Right ventricle myocardium superior (tissue), 1 donor: ENCODE results near the gene PARD3. TPM values are rescaled to one million over a fixed set of nuclear protein-coding genes. Genes with fewer than 3 reads are reported as not detected.
A peak's percentile ranks its signal among the peaks of the same experiment; 100 is the strongest.

Experiments used
- ATAC-seq: fragments of 200-7000 bp; cut with Tn5 transposase; one replicate; pipeline ENCODE4 v1.9.1; 2020; ENCODE audit warnings: mild to moderate bottlenecking; ENCODE audit not compliant: poor library complexity
- DNase-seq: peaks from one replicate; pipeline ENCODE4 v3.0.0-alpha.2; 2020
- intact Hi-C: fragments of 100-400 bp; cut with DNase I; formaldehyde crosslinking; loops from one replicate; pipeline ENCODE4 v1.11.2; 2022
- total RNA-seq: library from RNA; stranded (reverse); fragmentation: NEBNext Ultra II Directional; extraction: Animal tissue kit (Norgen Biotek cat#: 25700); gene quantifications from one replicate; pipeline ENCODE4 v1.2.1, GENCODE V29; 2021
- donor health status: DM: no; HTN: yes; CAD: no; lungs with severe emphysema.

The PARD3 gene
- total RNA-seq, 1 donor from 2014 or later, result 33.5 TPM

DNA sequence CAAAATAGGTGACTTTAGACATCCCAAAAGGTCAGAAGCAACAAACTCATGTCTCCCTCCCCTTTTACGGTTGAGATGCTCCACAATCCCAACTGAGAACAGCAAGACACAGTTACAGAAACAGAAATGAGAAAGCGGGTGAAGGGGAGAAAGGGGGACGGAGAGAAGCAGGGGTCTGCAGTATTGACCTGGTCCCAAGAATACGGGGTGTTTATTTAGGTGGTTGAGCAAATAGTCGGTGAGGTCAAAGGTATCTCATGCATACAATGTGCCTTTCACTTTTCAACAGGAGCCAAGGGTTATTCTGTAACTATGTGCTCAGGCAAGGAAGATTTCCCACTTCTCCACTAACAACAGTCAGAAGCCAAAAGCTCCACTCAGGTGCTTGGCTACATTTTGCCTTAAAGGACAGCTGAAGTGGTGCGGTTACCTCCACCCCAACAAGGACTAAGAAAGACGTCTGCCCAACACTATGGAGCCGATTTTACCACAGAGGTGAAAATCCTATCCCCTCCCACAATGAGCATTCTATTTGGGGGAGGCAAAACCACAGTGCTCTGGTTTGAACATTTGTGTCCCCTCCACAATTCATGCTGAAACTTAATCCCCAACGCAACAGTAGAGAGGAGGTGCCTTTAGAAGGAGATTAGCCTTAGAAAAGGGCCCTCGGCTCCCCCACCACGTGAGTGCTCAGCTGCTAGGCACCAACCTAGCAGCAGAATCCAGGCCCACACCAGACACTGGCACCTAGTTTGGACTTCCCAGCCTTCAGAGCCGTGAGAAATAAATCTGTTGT lies 77.9 kb downstream of the PARD3 start:
- ATAC-seq, result no peak
- intact Hi-C loops, result no loop called here

DNA sequence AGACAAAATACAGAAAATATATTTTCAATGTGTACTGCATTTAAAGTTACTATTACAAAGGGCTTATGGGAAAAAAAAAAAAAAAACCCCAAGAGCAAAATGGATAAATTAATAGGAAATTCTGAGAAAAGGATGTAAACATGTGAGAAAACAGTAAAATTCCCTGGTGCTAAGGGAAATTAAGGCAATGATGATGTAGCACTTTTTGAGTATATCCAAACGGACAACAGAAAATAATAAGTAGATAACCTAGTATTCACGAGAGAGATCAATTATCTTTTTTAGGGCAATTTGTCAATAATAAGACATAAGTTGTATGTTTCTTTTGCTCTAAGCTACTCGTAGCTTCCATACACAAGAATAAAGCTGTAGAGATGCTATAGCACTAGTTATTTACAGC lies 80.2 kb downstream of the PARD3 start:
- no peak for DNase-seq
- intact Hi-C loops, result no loop called here
- ATAC-seq, result no peak

More for the DNA sequence above, 77.9 kb downstream of the PARD3 start:
- DNase-seq, result no peak

DNA sequence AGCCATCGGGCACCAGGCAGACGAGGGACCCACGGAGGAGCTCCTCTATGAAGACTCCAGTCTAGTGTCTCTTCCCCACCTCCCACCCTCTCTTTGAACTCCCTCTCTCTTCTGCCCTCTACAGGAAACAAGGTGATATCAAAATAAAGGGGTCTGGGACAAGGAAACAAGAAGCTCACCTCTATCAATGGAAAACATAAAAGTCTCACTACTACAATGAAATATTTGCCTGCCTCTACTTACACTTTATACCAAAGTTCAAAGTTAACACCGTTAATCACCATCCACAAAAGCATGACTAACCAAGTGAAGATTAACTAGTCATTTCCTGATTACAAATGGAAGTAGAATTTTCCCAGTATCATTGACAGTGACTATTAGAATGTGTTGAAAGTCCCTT lies 82.2 kb downstream of the PARD3 start:
- intact Hi-C loops, result no loop called here
- ATAC-seq (no peak), DNase-seq (no peak)

DNA sequence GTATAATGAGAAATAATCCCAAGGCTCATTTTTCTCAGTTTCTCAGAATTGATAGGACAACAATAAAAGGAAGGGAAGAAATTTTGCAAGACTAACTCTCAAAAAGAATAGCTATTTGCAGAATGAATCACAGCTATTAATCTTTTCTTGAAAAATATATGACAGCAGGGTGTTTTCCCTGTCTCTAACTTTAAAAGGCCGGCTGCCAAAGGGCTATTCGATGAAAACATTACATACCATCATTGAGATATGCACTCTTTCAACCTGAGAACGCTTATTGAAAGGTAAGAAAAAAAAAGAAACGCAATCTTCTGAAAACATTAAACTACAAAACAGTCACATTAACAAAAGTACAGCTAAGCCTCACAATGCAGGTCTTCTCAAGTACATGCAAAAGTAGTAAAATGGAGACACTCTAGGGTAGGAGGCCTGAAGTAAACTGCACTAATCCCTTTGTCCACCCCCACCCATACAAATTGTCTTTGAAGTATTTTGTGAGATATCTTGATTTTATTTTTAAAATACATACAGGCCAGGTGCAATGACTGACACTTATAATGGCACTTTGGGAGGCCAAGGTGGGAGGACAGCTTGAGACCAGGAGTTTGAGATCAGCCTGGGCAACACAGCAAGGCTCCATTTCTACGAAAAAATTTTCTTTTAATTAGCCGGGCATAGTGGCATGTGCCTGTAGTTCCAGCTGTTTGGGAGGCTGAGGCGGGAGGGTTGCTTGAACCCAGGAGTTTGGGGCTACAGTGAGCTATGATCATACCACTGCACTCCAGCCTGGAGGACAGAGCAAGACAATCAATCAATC lies 83.0 kb downstream of the PARD3 start:
- intact Hi-C loops, result no loop called here
- DNase-seq (no peak), ATAC-seq (no peak)

DNA sequence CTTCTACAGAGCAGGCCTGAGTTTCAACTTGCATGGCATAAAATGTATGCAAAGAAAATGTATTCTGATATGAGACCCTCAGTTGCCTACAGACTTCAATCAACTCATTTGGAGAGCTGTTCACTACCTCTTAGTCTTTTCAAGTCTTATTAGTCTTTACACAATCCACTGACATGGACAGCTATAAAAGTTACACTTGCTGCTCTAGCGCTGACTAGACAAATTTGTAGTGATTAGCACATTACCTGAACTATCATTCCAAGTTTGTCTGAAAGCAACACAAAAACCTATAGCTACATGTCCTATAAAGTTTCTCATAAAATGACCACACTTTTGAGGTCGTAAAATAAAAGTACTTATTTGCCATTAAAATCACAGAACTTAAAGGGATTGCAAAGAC lies 83.9 kb downstream of the PARD3 start:
- ATAC-seq (no peak), DNase-seq (no peak)
- intact Hi-C loops, result no loop called here

DNA sequence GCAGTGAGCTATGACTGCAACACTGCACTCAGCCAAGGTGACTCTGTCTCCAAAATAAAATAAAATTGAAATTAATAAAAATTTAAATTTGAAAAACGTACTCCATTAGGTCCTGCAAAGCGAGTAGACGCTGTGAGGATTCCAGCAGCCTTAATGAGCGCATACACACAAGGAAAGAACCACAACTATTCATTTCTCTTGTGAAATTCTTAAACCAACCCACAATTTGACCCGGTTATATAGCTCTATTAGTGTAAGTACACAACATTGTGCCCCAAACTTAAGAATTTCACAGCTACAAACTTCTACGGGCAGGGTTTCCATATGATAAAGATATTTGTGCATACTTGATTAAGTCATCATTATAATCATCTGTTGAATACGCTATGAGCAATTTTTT lies 84.4 kb downstream of the PARD3 start:
- ATAC-seq, result no peak
- intact Hi-C loops, result no loop called here

DNA sequence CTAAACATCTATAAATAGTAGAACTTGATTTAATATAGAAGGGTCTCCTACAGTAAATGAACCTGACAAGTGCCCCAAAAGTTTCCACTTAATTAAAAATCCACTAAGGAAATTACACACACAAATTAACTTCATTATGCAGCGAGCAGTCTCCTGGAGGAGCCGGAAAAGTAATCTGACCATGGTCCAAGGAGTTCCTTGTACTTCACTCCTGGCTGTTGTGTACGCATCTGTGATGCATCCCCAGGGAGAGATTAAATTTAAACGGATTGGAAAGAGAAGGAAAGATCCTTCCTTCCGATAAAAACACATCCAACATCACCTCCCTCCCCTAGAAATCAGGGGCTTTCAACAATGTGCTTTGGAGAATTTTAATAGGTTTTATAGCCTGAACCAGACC lies 85.5 kb downstream of the PARD3 start:
- intact Hi-C loops, result loop anchor here (10.0 kb wide), 1 partner anchor 85 kb away; the partner anchor contains the start of gene PARD3
- no peak for DNase-seq
- no peak for ATAC-seq

More for the DNA sequence above, 84.4 kb downstream of the PARD3 start:
- no peak for DNase-seq

DNA sequence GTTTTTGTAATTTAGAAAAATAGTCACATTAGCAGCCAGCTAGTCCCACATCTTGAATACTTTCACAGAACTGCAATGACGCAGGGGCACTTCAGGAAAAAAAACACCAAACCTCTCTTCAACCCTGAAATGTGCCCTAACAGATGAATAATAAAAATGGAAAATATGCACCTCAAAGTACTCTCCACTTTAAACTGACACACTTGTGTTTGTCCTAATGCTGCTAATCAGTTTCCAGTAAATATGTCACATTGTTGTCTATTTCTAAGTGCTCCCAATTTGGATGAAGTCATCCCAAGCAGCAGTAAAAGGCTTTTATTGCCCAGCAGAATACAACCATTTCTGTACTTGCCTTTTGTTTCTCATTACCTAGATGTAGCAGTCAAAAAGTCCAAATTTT lies 86.7 kb downstream of the PARD3 start:
- intact Hi-C loops, result loop anchor here (10.0 kb wide), 1 partner anchor 86 kb away; the partner anchor contains the start of gene PARD3
- DNase-seq (no peak), ATAC-seq (no peak)

DNA sequence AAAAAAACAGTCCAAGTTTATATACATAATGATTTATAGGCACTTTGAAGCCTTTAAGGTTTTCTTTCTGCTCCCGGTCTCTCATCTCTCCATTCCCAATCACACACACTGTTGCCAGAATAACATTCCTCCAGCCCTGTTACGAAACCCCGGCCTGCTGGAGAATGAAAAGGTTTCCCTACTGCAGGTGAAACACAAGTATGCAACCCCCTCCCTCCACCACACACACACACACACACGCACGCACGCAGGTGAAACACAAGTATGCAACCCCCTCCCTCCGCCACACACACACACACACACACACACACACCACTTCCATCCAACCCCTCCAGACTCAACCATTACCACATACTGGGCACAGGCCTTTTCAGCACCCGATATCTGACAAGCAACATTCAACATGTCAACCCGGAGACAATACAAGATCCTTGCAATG lies 87.5 kb downstream of the PARD3 start:
- peak; percentile 70 for ATAC-seq
- DNase-seq, result no peak
- intact Hi-C loops, result loop anchor here (10.0 kb wide), 1 partner anchor 87 kb away; the partner anchor contains the start of gene PARD3

DNA sequence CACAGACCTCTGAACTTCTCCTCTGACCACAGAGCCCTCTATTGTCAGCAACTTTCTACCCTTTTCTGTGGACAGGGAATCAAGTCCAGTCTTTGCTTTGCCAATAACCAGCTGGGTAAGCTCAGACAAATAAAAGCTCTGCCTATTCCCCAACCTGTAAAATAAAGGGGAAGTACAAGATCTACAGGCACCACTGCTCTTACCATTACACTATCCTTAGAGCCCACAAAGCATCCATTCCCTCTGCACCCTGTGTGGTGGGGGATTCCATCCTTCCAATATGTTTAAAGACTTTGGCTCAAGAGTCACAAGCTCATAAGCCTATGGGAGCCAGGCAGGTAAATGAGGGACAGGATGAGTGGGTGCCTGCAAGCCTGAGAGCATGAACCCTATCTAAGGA lies 88.2 kb downstream of the PARD3 start:
- DNase-seq (no peak), ATAC-seq (no peak)
- intact Hi-C loops, result loop anchor here (10.0 kb wide), 1 partner anchor 88 kb away; the partner anchor contains the start of gene PARD3

DNA sequence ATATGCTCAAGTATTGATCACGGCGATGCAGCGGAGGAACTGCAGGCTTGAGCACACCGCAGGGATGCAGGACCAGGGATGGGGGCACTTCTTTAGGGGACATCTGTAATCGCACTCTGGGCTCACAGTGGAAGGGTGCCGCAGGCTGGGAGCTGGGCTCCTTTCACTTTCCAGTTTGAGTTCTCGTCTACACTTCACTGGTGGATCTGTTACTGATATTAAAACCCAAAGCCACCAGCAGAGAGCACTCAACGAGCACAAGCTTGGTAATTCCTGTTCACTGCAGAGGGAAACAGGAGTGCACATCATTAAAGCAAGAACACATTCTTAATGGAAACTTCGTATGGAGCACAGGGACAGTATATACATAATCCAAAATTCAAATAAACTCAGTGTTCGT lies 91.3 kb downstream of the PARD3 start:
- ATAC-seq (peak; percentile 69), DNase-seq (no peak)
- intact Hi-C loops, result loop anchor here (10.0 kb wide), 1 partner anchor 91 kb away; the partner anchor contains the start of gene PARD3

DNA sequence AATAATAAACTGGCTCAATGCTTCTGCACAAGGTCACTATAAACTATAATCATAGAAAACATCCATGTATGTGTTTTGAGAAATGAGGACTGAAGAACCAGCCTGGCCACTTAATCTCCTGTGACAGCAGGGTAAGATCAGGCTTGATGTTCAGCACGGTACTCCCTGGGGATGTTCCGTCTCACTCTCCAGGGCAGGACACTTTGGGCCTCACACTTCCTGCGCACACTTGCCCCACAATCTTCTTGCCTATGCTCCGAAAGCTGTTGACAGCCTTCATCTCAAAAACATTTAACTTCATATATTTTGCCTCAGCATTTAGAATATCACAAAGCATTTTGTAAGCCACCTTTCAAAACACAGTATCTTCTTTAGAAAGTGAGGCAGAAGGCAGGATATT lies 92.7 kb downstream of the PARD3 start:
- no peak for DNase-seq
- no peak for ATAC-seq
- intact Hi-C loops, result loop anchor here (10.0 kb wide), 1 partner anchor 92 kb away; the partner anchor contains the start of gene PARD3

DNA sequence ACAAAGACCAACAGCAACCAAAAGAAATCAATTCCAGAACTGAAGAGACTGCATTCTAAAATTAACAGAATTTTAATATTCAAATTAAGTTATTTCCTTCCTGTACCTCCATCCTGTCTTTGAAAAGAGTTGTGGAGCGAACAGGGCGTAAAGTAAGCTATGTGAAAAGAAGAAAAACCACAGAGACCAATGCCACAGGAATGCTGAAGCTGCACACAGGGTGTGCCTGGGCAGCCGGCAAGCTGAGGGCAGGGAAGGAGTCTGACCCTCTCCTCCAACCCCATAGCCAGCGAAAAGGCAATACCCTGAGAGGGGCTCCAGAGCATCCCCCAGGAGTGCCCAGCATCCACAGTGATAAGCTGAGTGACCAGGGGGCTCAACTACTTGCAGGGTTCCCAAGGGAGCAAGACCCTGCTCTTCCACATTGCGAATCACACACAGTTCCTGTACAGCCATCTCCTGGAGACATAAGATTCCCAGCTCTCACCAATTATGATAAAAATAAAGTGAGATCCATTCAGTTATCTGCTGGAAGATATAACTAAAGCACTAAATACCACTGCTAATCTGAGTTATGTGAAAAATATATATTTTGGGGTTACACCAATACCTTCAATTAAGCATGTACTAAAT lies 93.8 kb downstream of the PARD3 start:
- intact Hi-C loops, result loop anchor here (10.0 kb wide), 1 partner anchor 93 kb away; the partner anchor contains the start of gene PARD3
- DNase-seq, result no peak
- ATAC-seq, result no peak

DNA sequence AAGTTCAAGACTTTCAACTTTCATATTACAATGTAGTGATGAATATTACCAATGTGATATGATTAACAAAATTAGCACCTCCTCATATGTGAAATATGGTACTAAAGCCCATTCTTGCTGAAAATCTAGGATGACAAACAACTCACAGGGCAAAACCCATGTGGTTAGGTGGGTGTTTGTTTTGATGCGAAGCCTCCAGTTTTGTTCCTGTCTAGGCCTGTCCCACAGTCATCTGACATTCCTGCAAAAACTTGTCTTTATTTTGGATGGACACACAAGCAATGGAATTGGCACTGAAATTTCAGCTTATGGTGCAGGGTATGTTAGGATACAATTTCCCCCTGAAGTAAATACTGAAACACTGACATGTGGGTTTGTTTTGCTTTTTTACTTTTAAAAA lies 95.3 kb downstream of the PARD3 start:
- ATAC-seq (no peak), DNase-seq (no peak)
- intact Hi-C loops, result loop anchor here (10.0 kb wide), 1 partner anchor 95 kb away; the partner anchor contains the start of gene PARD3

DNA sequence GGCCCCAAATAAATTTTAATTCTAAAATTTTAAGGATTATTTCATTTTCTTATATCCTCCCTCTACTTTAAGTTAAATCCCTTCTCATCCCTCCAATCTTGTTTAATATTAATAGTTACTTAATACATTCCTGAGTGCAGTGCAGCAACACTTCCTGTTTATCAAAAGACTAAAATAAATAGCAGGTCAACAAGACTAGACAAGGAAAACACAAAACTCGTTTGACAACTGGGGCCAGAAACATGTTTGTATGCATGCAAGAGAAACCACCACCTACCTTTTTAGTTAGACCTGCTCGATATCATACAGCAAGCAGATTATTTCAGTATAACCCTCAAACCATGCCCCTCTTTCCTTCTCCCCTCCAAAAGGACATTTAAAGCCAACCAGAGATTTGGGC lies 95.8 kb downstream of the PARD3 start:
- intact Hi-C loops, result no loop called here
- ATAC-seq (no peak), DNase-seq (no peak)

DNA sequence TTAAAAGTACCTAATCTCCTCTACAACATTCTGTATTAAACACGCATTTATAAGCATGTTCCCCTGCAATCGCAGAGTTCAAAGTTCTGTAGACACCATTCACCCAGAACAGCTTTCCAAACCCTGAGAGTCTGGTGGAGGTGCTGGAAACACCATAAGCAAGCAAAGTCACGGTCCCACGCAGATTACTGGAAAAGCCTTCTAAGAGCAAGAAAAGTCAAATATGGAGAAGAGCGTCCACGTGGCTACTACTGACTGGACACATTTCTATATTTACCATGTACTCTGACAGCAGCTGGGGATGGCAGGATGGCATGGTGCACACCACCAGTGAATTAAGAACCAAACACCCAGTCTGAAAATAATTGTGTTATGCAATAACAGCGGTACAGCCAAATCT lies 97.7 kb downstream of the PARD3 start:
- DNase-seq (no peak), ATAC-seq (peak; percentile 52)
- intact Hi-C loops, result no loop called here

DNA sequence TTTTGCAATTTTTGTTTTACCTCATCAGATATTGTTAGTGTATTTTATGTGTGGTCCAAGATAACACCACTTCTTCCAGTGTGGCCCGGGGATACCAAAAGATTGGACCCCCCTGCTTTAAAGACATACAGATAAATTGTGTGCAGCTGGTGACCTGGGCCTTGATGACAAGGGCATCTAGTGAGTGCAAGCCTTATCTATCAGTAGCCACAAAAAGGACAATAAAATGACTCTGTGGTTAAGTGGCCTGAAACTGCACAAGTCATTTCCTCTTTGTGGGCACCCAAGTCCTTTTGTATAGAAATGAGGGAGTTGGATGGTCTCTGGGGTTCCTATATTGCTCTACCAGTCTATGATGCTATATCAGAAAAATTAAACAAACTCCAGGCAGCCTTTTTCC lies 98.1 kb downstream of the PARD3 start:
- no peak for DNase-seq
- intact Hi-C loops, result no loop called here
- ATAC-seq, result no peak

DNA sequence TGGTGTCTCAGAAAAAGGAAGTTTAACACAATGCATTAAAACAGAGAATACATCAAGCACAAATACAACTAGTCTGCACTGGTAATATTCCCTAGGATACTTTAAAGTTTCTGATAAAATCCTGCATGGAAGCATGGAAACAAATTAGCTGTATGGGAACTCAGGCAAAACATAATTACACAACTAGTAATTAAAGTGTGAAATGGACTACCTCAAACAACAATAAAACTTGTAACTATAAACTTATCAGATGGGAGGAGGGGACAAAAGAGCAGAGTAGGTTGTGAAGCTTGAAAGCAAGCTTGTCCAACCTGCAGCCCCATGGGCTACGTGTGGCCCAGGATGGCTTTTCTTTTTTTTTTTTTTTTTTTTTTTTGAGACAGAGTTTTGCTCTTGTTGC lies 98.9 kb downstream of the PARD3 start:
- intact Hi-C loops, result no loop called here
- no peak for DNase-seq
- ATAC-seq, result no peak
